ENCODE data around the gene MIPOL1. TPM values are rescaled to one million over a fixed set of nuclear protein-coding genes. Genes with fewer than 3 reads are reported as not detected.

Gene MIPOL1
- total RNA-seq, 4 donors from 2014 or later, result 4.8 to 21.5 (median 11.8) TPM

- no peak for TF ChIP-seq CTCF (IDR thresholded peaks at IDR 0.05)
- no peak for TF ChIP-seq EP300 (IDR thresholded peaks at IDR 0.05; ENCODE audit: low read depth)
- no peak for TF ChIP-seq POLR2AphosphoS5 (IDR thresholded peaks at IDR 0.05)
- no peak for TF ChIP-seq POLR2A (IDR thresholded peaks at IDR 0.05)
- no peak for DNase-seq
- H3K36me3 ChIP-seq, result no peaks in the 10 kb centered on the region
- peaks cover 93% of the 10 kb centered on the region for H3K27me3 ChIP-seq
- in situ Hi-C loops (cut with MboI; ENCODE audit: low pct_ligation_motif_present in 1 of 4, low pct_unique_long_range_greater_than_20kb in 1 of 4, low sequenced_read_pairs in 3 of 4) (no loop called here), intact Hi-C loops (cut with DNase I; ENCODE audit: low total_unique reads) (no loop called here)
- peaks cover 8 to 70% (median 41%) of the 10 kb centered on the region in 4 donors for H3K4me1 ChIP-seq
- H3K4me3 ChIP-seq, result peak overlapping the region; percentile 20 to 46 (median 32)
- WGBS, 2 donors (ENCODE audit: low coverage in 1 of 2), result 12% methylated on average over 36 of the region's 36 CpGs; no CpG with 5 or more reads in 1 of the 2 donors
- no peaks in the 10 kb centered on the region for H3K9me3 ChIP-seq
- H3K27ac ChIP-seq, result peak overlapping the region; percentile 90 to 94 (median 90)
Observed at GRCh38 chr14:37598747-37599506, 401.2 kb downstream of the MIPOL1 start.

GRCh38 chr14:37599507-37600368, 402.0 kb downstream of the MIPOL1 start:
- 12% methylated on average over 52 of the region's 57 CpGs; no CpG with 5 or more reads in 1 of the 2 donors for WGBS, 2 donors (ENCODE audit: low coverage in 1 of 2)
- Histone ChIP-seq H3K27me3 (peaks cover 85% of the 10 kb centered on the region), H3K4me3 (peak overlapping the region in 3 of 4 donors; percentile 23 to 46 (median 42)), H3K27ac (peak overlapping the region; percentile 90 to 94 (median 90)), H3K9me3 (no peaks in the 10 kb centered on the region), H3K4me1 (peaks cover 8 to 70% (median 41%) of the 10 kb centered on the region in 4 donors), H3K36me3 (no peaks in the 10 kb centered on the region)
- in situ Hi-C loops (cut with MboI; ENCODE audit: low pct_ligation_motif_present in 1 of 4, low pct_unique_long_range_greater_than_20kb in 1 of 4, low sequenced_read_pairs in 3 of 4) (no loop called here), intact Hi-C loops (cut with DNase I; ENCODE audit: low total_unique reads) (no loop called here)
- TF ChIP-seq POLR2A (IDR thresholded peaks at IDR 0.05), result peak; percentile 30
- peak in 1 of 3 donors; percentile 23 for TF ChIP-seq POLR2AphosphoS5 (IDR thresholded peaks at IDR 0.05)
- no peak for TF ChIP-seq EP300 (IDR thresholded peaks at IDR 0.05; ENCODE audit: low read depth)
- TF ChIP-seq CTCF (IDR thresholded peaks at IDR 0.05), result peak in 1 of 5 experiments; percentile 11
- DNase-seq, result no peak

GRCh38 chr14:37600880-37601741, 403.4 kb downstream of the MIPOL1 start:
- TF ChIP-seq POLR2A (IDR thresholded peaks at IDR 0.05), result peak; percentile 21
- TF ChIP-seq EP300 (IDR thresholded peaks at IDR 0.05; ENCODE audit: low read depth), result no peak
- Histone ChIP-seq H3K27me3 (peaks cover 84% of the 10 kb centered on the region), H3K36me3 (no peaks in the 10 kb centered on the region), H3K27ac (peak overlapping the region in 3 of 4 donors; percentile 42 to 90 (median 47)), H3K4me3 (no peak overlapping the region), H3K4me1 (peaks cover 5 to 60% (median 32%) of the 10 kb centered on the region in 4 donors), H3K9me3 (no peaks in the 10 kb centered on the region)
- in situ Hi-C loops (cut with MboI; ENCODE audit: low pct_ligation_motif_present in 1 of 4, low pct_unique_long_range_greater_than_20kb in 1 of 4, low sequenced_read_pairs in 3 of 4), result no loop called here
- DNase-seq, result no peak
- intact Hi-C loops (cut with DNase I; ENCODE audit: low total_unique reads), result no loop called here
- WGBS, 2 donors (ENCODE audit: low coverage in 1 of 2), result 50 to 51% methylated on average over 4 of the region's 4 CpGs

- intact Hi-C loops (cut with DNase I; ENCODE audit: low total_unique reads) (no loop called here), in situ Hi-C loops (cut with MboI; ENCODE audit: low pct_ligation_motif_present in 1 of 4, low pct_unique_long_range_greater_than_20kb in 1 of 4, low sequenced_read_pairs in 3 of 4) (no loop called here)
- Histone ChIP-seq H3K4me3 (no peak overlapping the region), H3K27me3 (peaks cover 77% of the 10 kb centered on the region), H3K27ac (no peak overlapping the region), H3K36me3 (no peaks in the 10 kb centered on the region), H3K4me1 (peaks cover 5 to 54% (median 30%) of the 10 kb centered on the region in 4 donors), H3K9me3 (no peaks in the 10 kb centered on the region)
- 43 to 50% methylated on average over 9 to 22 of the region's 22 CpGs for WGBS, 2 donors (ENCODE audit: low coverage in 1 of 2)
- TF ChIP-seq POLR2AphosphoS5 (IDR thresholded peaks at IDR 0.05) (no peak), EP300 (IDR thresholded peaks at IDR 0.05; ENCODE audit: low read depth) (no peak), POLR2A (IDR thresholded peaks at IDR 0.05) (no peak), CTCF (IDR thresholded peaks at IDR 0.05) (no peak)
- no peak for DNase-seq
Observed at GRCh38 chr14:37601865-37602264, 404.1 kb downstream of the MIPOL1 start.
